DMS53 treated with DMSO at 0.1 percent for 48 hours (cell line): ENCODE data around the gene FAM90A1.
"Not testable (repeated sequence)": the region's sequence is repeated elsewhere in the genome, so short reads cannot be mapped to it uniquely, and the experiment has no call there.

ENCODE experiments used
- DNase-seq: peaks from one replicate; lab custom pipeline; 2025; ENCODE audit not compliant: unreplicated experiment; lab: John Stamatoyannopoulos, UW

Gene FAM90A1

DNA sequence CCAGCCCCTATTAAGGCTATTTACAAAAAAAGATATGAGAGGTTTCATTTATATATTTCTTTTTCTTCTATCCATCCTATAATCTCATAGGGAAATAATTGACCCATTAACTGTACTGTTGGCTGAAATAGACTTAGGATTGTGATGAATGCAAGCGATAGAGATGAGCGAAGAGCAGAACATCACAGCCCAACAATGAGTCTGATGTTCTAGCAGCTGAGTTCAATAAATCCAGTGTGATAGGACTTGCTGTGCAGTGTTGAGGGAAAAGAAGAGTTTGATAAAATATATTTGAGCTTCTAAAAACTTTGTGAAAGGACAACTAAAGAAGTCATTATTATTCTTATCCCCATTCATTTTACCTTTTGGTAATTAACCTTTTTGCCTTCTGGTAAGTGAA lies 54.5 kb downstream of the FAM90A1 start:
- not testable (repeated sequence) for DNase-seq
